ENCODE measurements around the gene BCKDHA.
"Not testable (repeated sequence)": the region's sequence is repeated elsewhere in the genome, so short reads cannot be mapped to it uniquely, and the experiment has no call there.

Gene BCKDHA

DNA sequence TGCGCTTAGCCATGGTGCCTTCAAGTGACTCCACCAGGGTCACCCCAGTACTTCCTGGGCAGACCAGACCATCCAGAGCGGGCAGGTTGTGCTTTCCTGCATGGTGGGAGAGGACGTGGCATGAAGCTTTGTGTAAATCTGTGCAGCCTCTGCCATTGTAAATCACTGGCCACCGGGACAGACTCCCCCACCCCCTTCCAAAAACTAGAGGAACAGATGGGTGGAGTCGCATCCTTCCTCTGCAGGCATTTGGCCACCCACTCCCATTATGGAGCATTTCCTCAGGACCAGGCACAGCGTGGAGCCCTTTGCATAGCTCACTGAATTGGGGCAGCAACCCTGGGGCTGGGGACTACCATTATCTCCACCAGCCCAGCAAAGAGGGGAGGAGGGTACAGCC is 8.2 kb downstream of the BCKDHA start:
- no peak for DNase-seq (ENCODE audit: low read depth)

GRCh38 chr19:41407271-41407670 is 9.7 kb downstream of the BCKDHA start:
- no peak for DNase-seq (ENCODE audit: low read depth)

DNA sequence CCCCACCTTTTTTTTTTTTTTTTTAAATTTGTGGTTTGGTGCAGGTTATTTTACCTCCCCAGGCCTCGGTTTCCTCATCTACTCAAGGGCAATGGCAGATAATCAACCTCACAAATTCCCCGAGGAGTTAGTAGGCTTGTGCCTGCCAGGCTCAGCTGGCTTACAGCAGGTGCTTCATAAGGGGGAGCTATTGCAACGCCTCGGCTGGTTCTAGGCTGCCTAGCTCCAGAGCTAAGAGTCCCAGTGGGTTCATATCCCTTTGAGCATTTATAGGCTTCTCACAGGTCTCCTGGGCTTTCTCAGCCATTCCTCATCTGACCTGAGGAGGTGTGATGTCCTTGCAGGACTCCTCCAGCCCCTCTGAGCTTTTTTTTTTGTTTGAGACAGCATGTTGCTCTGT is 10.6 kb downstream of the BCKDHA start:
- DNase-seq (ENCODE audit: low read depth) = no peak

GRCh38 chr19:41408846-41409245 is 11.2 kb downstream of the BCKDHA start:
- DNase-seq (ENCODE audit: low read depth) = not testable (repeated sequence)

DNA sequence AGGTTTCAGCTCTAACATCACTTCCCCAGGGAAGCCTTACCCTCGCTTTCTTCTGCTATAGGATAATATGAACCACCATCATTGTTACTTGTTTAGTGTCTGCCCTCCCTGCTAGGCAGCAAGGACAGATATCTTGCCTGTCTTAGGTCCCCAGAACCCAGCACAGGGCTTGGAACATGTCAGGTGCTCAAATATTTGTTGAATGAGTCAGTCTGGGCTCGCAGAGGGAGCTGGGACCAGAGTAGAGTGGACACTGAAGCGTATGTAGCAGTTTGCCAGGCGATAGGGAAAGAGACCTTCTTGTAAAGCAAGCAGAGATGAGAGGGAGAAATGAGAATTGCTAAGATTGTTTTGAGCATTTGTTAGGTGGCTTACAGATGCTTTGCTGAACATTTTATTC is 11.7 kb downstream of the BCKDHA start:
- no peak for DNase-seq (ENCODE audit: low read depth)

DNA sequence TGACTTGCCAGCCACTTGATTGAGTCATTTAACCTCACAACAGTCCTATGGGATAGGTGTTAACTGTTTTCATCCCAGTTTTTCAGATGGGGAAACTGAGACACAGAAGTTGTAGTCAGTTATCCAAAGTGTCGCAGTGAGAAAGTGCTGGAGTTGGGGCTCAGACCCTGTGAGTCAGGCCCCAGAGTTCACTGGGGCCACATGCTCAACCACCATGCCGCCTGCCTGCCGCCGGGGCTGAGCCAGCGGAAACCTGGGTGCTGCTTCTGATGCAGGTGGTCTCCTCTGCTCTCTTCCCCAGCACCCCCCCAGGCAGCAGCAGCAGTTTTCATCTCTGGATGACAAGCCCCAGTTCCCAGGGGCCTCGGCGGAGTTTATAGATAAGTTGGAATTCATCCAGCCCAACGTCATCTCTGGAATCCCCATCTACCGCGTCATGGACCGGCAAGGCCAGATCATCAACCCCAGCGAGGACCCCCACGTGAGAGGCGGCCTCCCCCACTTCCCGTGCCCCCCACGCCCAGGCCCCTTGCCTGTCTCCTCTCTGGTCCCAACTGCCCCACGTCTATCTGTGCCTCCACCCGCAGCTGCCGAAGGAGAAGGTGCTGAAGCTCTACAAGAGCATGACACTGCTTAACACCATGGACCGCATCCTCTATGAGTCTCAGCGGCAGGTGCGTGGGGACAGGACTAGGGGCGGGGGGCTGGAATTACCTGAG is 12.9 kb downstream of the BCKDHA start:
- DNase-seq (ENCODE audit: low read depth) = no peak

DNA sequence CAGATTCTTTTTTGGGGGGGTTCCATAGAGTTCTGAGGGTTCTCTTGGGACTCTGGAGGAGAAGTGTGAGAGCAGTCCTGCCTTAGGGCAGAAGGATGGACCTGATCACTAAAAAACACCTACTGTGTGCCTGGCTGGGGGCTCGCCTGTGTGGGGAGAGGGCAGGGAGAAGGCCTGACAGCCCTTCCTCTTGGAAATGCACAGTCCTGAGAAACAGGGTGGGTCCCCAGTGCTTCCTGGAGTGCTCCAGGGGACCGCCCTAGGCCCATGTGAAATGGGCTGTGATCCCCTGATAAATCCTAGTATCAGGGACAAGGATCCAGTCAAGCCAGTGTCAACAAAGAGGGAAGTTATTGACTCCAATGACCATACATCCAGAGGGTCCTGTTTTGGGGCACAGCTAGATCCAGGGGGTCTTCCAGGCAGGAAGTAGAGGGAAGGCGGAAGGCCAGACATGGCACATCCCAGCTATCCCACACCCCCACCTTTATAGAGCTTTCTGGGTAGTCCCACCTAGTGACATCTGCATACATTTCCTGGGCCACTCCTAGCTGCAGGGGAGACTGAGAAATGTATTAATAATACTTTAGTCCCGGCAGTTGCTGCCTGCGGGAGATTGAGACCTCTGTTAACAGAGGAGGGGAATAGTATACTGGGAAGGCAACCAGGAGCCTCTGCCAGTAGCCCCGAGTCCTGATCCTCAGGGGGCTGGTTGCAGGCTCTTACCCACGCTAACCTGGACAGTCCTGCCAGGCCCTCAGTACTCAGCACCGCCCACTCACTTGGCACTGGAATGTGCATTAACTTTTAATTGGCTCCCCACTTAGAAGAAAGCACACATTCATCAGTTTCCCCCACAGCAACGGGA is 13.7 kb downstream of the BCKDHA start:
- DNase-seq (ENCODE audit: low read depth) = no peak

GRCh38 chr19:41411968-41412265 is 14.3 kb downstream of the BCKDHA start:
- DNase-seq (ENCODE audit: low read depth) = no peak

- no peak for DNase-seq (ENCODE audit: low read depth)
Measured at GRCh38 chr19:41412953-41413352, 15.3 kb downstream of the BCKDHA start.

- no peak for DNase-seq (ENCODE audit: low read depth)
Measured at GRCh38 chr19:41413947-41414346, 16.3 kb downstream of the BCKDHA start.

- no peak for DNase-seq (ENCODE audit: low read depth)
Measured at GRCh38 chr19:41414461-41414860, 16.8 kb downstream of the BCKDHA start.

- no peak for DNase-seq (ENCODE audit: low read depth)
Measured at GRCh38 chr19:41415154-41415571, 17.5 kb downstream of the BCKDHA start.

DNA sequence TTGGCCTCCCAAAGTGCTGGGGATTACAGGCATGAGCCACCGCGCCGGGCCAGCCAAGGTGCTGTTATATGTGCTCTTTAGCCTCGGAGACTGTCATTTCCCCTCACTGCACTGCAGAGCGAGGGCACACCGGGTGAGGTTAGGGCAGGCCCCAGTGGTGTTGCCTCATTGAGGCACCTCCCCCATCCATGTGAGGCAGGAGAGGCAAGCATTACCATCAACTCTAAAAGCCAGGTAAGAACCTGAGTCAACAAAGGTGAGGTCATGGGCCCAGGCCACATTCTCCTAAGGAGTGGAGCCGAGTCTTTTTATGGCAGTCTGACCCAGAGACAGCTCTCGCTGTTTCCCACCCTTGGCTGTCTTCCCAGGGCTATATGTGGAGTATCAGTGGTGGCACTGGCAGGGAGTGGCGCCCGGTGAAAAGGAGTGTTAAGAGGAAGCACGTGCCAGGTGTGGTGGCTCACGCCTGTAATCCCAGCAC is 18.6 kb downstream of the BCKDHA start:
- DNase-seq (ENCODE audit: low read depth) = no peak

- no peak for DNase-seq (ENCODE audit: low read depth)
Measured at GRCh38 chr19:41420101-41420880, 22.7 kb downstream of the BCKDHA start.

GRCh38 chr19:41421314-41421713 is 23.7 kb downstream of the BCKDHA start:
- DNase-seq (ENCODE audit: low read depth) = no peak

DNA sequence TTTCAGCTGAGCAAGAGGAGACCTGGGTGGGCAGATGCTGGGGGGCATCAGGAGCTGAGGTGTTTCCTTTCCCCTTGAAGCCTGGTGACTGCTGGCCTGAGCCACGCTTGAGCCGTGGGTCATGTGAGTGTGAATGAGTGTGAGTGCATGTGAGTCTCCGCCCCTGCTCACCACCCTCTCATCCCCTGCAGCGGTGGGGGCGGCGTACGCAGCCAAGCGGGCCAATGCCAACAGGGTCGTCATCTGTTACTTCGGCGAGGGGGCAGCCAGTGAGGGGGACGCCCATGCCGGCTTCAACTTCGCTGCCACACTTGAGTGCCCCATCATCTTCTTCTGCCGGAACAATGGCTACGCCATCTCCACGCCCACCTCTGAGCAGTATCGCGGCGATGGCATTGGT is 24.4 kb downstream of the BCKDHA start:
- no peak for DNase-seq (ENCODE audit: low read depth)

- no peak for DNase-seq (ENCODE audit: low read depth)
Measured at GRCh38 chr19:41422456-41422855, 24.8 kb downstream of the BCKDHA start.

GRCh38 chr19:41422955-41423354 is 25.3 kb downstream of the BCKDHA start:
- no peak for DNase-seq (ENCODE audit: low read depth)

DNA sequence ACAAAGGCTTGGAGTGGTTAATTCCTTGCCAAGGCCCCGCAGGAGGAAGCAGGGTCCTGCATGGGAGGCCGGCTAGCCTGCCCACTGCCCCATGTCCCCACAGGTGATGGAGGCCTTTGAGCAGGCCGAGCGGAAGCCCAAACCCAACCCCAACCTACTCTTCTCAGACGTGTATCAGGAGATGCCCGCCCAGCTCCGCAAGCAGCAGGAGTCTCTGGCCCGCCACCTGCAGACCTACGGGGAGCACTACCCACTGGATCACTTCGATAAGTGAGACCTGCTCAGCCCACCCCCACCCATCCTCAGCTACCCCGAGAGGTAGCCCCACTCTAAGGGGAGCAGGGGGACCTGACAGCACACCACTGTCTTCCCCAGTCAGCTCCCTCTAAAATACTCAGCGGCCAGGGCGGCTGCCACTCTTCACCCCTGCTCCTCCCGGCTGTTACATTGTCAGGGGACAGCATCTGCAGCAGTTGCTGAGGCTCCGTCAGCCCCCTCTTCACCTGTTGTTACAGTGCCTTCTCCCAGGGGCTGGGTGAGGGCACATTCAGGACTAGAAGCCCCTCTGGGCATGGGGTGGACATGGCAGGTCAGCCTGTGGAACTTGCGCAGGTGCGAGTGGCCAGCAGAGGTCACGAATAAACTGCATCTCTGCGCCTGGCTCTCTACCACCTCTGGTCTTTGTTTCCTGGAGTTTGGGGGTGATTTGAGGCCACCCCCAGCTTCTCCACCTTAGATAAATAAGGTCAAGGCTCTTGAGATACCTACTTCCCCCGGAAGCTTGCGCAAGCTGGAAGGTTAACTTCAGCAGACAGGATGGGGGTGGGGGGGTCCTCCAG is 26.9 kb downstream of the BCKDHA start:
- DNase-seq (ENCODE audit: low read depth) = no peak

- no peak for DNase-seq (ENCODE audit: low read depth)
Measured at GRCh38 chr19:41425174-41426115, 27.8 kb downstream of the BCKDHA start.
